SK-N-MC (cell line): ENCODE measurements around the gene C4orf50.

Experiments used
- EZH2 ChIP-seq: fragments of 200-600 bp; sonication (generic); IDR thresholded peaks from one replicate; pipeline ENCODE4 v1.6.1; 2017; ENCODE audit warnings: antibody characterized with exemption
- FOXP2 ChIP-seq: optimal IDR thresholded peaks from 2 replicates; pipeline ENCODE3; 2011; ENCODE audit warnings: mild to moderate bottlenecking, moderate library complexity; ENCODE audit not compliant: insufficient read depth; ENCODE audit errors: extremely low read length, control extremely low read depth
- POLR2AphosphoS5 ChIP-seq: IDR thresholded peaks from 2 replicates; pipeline ENCODE4 v1.6.1; 2012; ENCODE audit warnings: mild to moderate bottlenecking, low read depth, low read length, borderline replicate concordance

DNA sequence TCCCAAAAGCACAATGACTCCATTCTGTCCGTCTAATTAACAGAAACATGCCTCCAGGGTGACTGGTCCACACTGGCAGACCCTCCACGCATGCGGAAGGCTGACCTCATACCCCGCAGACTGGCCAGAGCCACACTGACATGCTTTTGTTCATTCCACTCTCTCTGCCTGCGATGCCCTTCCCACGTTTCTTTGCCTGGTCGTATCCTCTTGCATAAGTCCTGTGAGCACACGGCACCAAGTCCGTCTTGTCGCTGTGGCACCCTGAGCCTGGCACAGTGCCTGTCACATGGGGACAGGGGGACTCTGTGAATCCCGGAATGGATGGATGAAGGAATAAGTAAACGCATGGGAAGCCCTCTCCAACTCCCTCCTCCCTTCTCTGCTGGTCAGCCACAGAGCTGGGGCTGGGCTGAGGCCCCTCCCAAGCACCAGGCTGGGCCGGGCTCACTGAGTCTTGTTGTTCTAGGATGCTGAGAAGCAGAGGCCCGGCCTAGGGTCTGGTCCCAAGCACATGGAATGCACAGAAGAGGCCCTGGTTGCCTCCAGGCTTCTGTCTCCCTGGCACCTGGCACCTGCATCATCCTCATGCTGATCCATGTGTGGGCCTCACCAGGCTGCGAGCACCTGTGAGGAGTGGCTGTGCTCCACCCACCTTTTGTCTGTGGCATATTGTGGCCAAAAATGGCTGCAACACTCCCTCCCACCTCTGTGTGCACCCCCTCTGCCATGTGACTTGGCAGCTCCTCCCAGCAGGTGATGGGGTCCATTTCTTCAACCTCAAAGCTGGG, 38.9 kb upstream of the C4orf50 start:
- no peak for TF ChIP-seq POLR2AphosphoS5
- TF ChIP-seq EZH2, result no peak
- no peak for TF ChIP-seq FOXP2
